H9 (cell line): Measurements from ENCODE around the gene MUTYH. TPM values are rescaled to one million over a fixed set of nuclear protein-coding genes. Genes with fewer than 3 reads are reported as not detected.

Source experiments
- DNase-seq: peaks from one replicate; pipeline ENCODE4 v3.0.0-alpha.2; 2017
- H2AFZ ChIP-seq: one replicate; pipeline ENCODE4 v1.6.1; 2013; ENCODE audit warnings: mild to moderate bottlenecking, low read length, control low read depth, moderate library complexity
- H2AK5ac ChIP-seq: 2 replicates; pipeline ENCODE4 v1.6.1; 2013; ENCODE audit warnings: low read length, control low read depth, mixed read lengths; ENCODE audit not compliant: insufficient read length
- H2BK120ac ChIP-seq: one replicate; pipeline ENCODE4 v1.6.1; 2013; ENCODE audit warnings: low read depth, mild to moderate bottlenecking, low read length, control low read depth, inconsistent platforms; ENCODE audit not compliant: poor library complexity, severe bottlenecking
- H2BK12ac ChIP-seq: 2 replicates; pipeline ENCODE4 v1.6.1; 2013; ENCODE audit warnings: low read length, control low read depth, mixed read lengths, low read depth; ENCODE audit not compliant: insufficient read length
- H2BK15ac ChIP-seq: 2 replicates; pipeline ENCODE4 v1.6.1; 2013; ENCODE audit warnings: low read depth, low read length, control low read depth
- H2BK20ac ChIP-seq: one replicate; pipeline ENCODE4 v1.6.1; 2013; ENCODE audit warnings: low read depth, mild to moderate bottlenecking, low read length, control low read depth, inconsistent platforms; ENCODE audit not compliant: poor library complexity, severe bottlenecking
- H2BK5ac ChIP-seq: 2 replicates; pipeline ENCODE4 v1.6.1; 2013; ENCODE audit warnings: low read length, control low read depth, mixed read lengths; ENCODE audit not compliant: insufficient read length
- H3K14ac ChIP-seq: 2 replicates; pipeline ENCODE4 v1.6.1; 2013; ENCODE audit warnings: low read length, control low read depth; ENCODE audit not compliant: insufficient read depth
- H3K18ac ChIP-seq: 2 replicates; pipeline ENCODE4 v1.6.1; 2013; ENCODE audit warnings: low read depth, mild to moderate bottlenecking, mixed read lengths, low read length, control low read depth; ENCODE audit not compliant: insufficient read length
- H3K23ac ChIP-seq: 2 replicates; pipeline ENCODE4 v1.6.1; 2013; ENCODE audit warnings: low read length, control low read depth, mixed read lengths, low read depth; ENCODE audit not compliant: insufficient read length
- H3K23me2 ChIP-seq: 2 replicates; pipeline ENCODE4 v1.6.1; 2013; ENCODE audit warnings: low read depth, mild to moderate bottlenecking, mixed read lengths, low read length, control low read depth; ENCODE audit not compliant: insufficient read length, poor library complexity, severe bottlenecking
- H3K27ac ChIP-seq: 2 replicates; pipeline ENCODE4 v1.5.1; 2013; ENCODE audit warnings: low read length, control low read depth, mixed read lengths, low read depth; ENCODE audit not compliant: insufficient read length
- H3K27me3 ChIP-seq: 2 replicates; pipeline ENCODE4 v1.6.1; 2013; ENCODE audit warnings: low read length, control low read depth, inconsistent platforms; ENCODE audit not compliant: insufficient read depth
- H3K4ac ChIP-seq: 2 replicates; pipeline ENCODE4 v1.6.1; 2013; ENCODE audit warnings: low read depth, mild to moderate bottlenecking, control low read depth, inconsistent platforms, low read length, moderate library complexity
- H3K4me1 ChIP-seq: 2 replicates; pipeline ENCODE4 v1.6.1; 2013; ENCODE audit warnings: low read length, control low read depth, inconsistent platforms; ENCODE audit not compliant: insufficient read depth
- H3K4me2 ChIP-seq: 2 replicates; pipeline ENCODE4 v1.6.1; 2013; ENCODE audit warnings: low read length, control low read depth, mixed read lengths; ENCODE audit not compliant: insufficient read length, insufficient read depth
- H3K56ac ChIP-seq: 2 replicates; pipeline ENCODE4 v1.6.1; 2013; ENCODE audit warnings: low read depth, mild to moderate bottlenecking, mixed read lengths, low read length, control low read depth; ENCODE audit not compliant: insufficient read length
- H3K79me1 ChIP-seq: 2 replicates; pipeline ENCODE4 v1.6.1; 2013; ENCODE audit warnings: low read depth, mild to moderate bottlenecking, moderate library complexity, low read length, control low read depth, inconsistent platforms; ENCODE audit not compliant: insufficient read depth, poor library complexity, severe bottlenecking
- H3K79me2 ChIP-seq: 2 replicates; pipeline ENCODE4 v1.6.1; 2013; ENCODE audit warnings: low read length, control low read depth, inconsistent platforms; ENCODE audit not compliant: insufficient read depth
- H3K9ac ChIP-seq: 2 replicates; pipeline ENCODE4 v1.6.1; 2013; ENCODE audit warnings: low read length, control low read depth, mixed read lengths; ENCODE audit not compliant: insufficient read length; ENCODE audit errors: extremely low read depth
- H3K9me3 ChIP-seq: one replicate; pipeline ENCODE4 v1.6.1; 2013; ENCODE audit warnings: low read depth, low read length, inconsistent platforms; ENCODE audit not compliant: control insufficient read depth
- H3T11ph ChIP-seq: one replicate; pipeline ENCODE4 v1.6.1; 2013; ENCODE audit warnings: mild to moderate bottlenecking, low read length, control low read depth, inconsistent platforms
- H4K20me1 ChIP-seq: one replicate; pipeline ENCODE4 v1.6.1; 2013; ENCODE audit not compliant: control insufficient read depth, insufficient read length, insufficient read depth
- H4K5ac ChIP-seq: 2 replicates; pipeline ENCODE4 v1.6.1; 2013; ENCODE audit warnings: low read depth, mild to moderate bottlenecking, mixed read lengths, low read length, control low read depth; ENCODE audit not compliant: insufficient read length
- H4K8ac ChIP-seq: replicated peaks from 2 replicates; pipeline ENCODE4 v1.6.1; 2013; ENCODE audit warnings: low read length, control low read depth, mixed read lengths, low read depth; ENCODE audit not compliant: insufficient read length
- H4K91ac ChIP-seq: 2 replicates; pipeline ENCODE4 v1.6.1; 2013; ENCODE audit warnings: low read depth, mild to moderate bottlenecking, moderate library complexity, mixed read lengths, low read length, control low read depth; ENCODE audit not compliant: insufficient read length
- H3K27ac Mint-ChIP-seq, 3 experiments: 2 replicates in 2 of 3; 3 replicates in 1 of 3; pipeline ENCODE4 v1.8.0; 2020 to 2021; ENCODE audit warnings: mixed read lengths in 3 of 3, mild to moderate bottlenecking in 1 of 3, moderate library complexity in 1 of 3
- H3K27me3 Mint-ChIP-seq: 2 replicates; pipeline ENCODE4 v1.8.0; 2021; ENCODE audit warnings: low read depth, mild to moderate bottlenecking, moderate library complexity, mixed read lengths
- H3K36me3 Mint-ChIP-seq, 3 experiments: 2 replicates in 2 of 3; 3 replicates in 1 of 3; pipeline ENCODE4 v1.8.0; 2020 to 2021; ENCODE audit warnings: low read depth in 3 of 3, mixed read lengths in 3 of 3; ENCODE audit not compliant: insufficient read depth in 1 of 3
- H3K4me1 Mint-ChIP-seq, 2 experiments: 2 replicates each; pipeline ENCODE4 v1.8.0; 2020; ENCODE audit warnings: mixed read lengths in 2 of 2
- H3K4me3 Mint-ChIP-seq, 2 experiments: 2 replicates in 1 of 2; 3 replicates in 1 of 2; pipeline ENCODE4 v1.8.0; 2020 to 2021; ENCODE audit warnings: mild to moderate bottlenecking in 2 of 2, mixed read lengths in 2 of 2, moderate library complexity in 1 of 2
- H3K9me3 Mint-ChIP-seq, 2 experiments: 2 replicates in 1 of 2; 3 replicates in 1 of 2; pipeline ENCODE4 v1.8.0; 2020; ENCODE audit warnings: mild to moderate bottlenecking in 2 of 2, mixed read lengths in 2 of 2, moderate library complexity in 1 of 2
- WGBS: extraction: QIAGEN DNeasy Blood & Tissue Kit; methylation state at CpG from one replicate; pipeline ENCODE4 v1.1.7; 2013; ENCODE audit warnings: missing lambda C conversion rate, low lambda C conversion rate, mixed read lengths; ENCODE audit not compliant: insufficient read length; ENCODE audit errors: extremely low coverage; 5-methylcytosine and 5-hydroxymethylcytosine counted together
- total RNA-seq: library from RNA; stranded (reverse); gene quantifications from 2 replicates; pipeline ENCODE4 v1.2.1, GENCODE V29; 2021
- TF ChIP-seq, protein P1 (sequence below): fragments of 200-600 bp; sonication (generic); conservative IDR thresholded peaks from 3 replicates; pipeline ENCODE4 v1.8.0; 2021; ENCODE audit warnings: antibody characterized with exemption, mild to moderate bottlenecking

MUTYH gene
- total RNA-seq, 1 experiment from 2014 or later = 52.6 TPM

DNA sequence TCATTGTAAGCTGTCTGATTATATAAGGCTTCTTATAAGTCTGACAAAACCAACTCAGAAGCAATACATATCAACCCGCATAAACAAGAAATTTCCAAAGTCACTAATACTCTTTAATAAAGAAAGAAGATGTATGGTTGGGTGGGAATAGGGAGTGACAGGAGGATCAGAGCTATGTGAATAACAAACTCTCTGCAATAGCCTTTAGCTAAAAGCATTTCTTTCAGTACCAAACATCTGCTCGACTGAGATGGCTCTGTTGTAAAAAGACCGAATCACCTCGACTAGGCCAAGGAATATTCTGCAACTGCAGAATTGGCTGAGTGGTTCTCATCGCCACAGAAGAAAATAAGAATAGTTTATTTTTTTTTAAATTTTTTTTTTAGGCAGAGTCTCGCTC lies 39.3 kb upstream of the MUTYH start:
- H2BK5ac ChIP-seq = no peak overlapping the region
- no peak overlapping the region for H4K8ac ChIP-seq
- no peak overlapping the region for H4K91ac ChIP-seq
- H3K27ac ChIP-seq = no peak overlapping the region
- H3K56ac ChIP-seq = no peak overlapping the region
- no peak overlapping the region for H3K14ac ChIP-seq
- no peak overlapping the region for H3K23ac ChIP-seq
- H2BK12ac ChIP-seq = no peak overlapping the region
- Mint-ChIP-seq H3K27ac (no peak overlapping the region; a peak in 1 of 7 replicates), H3K4me1 (no peaks in the 10 kb centered on the region), H3K9me3 (no peaks in the 10 kb centered on the region), H3K36me3 (no peaks in the 10 kb centered on the region), H3K4me3 (no peak overlapping the region), H3K27me3 (no peaks in the 10 kb centered on the region)
- DNase-seq = no peak
- WGBS = no CpG with 5 or more reads among the region's 6 CpGs
- H2BK15ac ChIP-seq = no peak overlapping the region
- TF ChIP-seq, protein P1, sequence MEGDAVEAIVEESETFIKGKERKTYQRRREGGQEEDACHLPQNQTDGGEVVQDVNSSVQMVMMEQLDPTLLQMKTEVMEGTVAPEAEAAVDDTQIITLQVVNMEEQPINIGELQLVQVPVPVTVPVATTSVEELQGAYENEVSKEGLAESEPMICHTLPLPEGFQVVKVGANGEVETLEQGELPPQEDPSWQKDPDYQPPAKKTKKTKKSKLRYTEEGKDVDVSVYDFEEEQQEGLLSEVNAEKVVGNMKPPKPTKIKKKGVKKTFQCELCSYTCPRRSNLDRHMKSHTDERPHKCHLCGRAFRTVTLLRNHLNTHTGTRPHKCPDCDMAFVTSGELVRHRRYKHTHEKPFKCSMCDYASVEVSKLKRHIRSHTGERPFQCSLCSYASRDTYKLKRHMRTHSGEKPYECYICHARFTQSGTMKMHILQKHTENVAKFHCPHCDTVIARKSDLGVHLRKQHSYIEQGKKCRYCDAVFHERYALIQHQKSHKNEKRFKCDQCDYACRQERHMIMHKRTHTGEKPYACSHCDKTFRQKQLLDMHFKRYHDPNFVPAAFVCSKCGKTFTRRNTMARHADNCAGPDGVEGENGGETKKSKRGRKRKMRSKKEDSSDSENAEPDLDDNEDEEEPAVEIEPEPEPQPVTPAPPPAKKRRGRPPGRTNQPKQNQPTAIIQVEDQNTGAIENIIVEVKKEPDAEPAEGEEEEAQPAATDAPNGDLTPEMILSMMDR = no peak
- H3K9ac ChIP-seq = no peak overlapping the region
- H3K27me3 ChIP-seq = no peaks in the 10 kb centered on the region
- H3K23me2 ChIP-seq = no peaks in the 10 kb centered on the region
- no peak overlapping the region for H2AFZ ChIP-seq
- H3K18ac ChIP-seq = no peak overlapping the region
- H3K4ac ChIP-seq = no peak overlapping the region
- no peaks in the 10 kb centered on the region for H3K9me3 ChIP-seq
- H3K79me2 ChIP-seq = no peaks in the 10 kb centered on the region
- no peak overlapping the region for H3K4me2 ChIP-seq
- H2BK120ac ChIP-seq = no peak overlapping the region
- H4K5ac ChIP-seq = no peak overlapping the region
- no peak overlapping the region for H3T11ph ChIP-seq
- no peaks in the 10 kb centered on the region for H3K79me1 ChIP-seq
- no peak overlapping the region for H2AK5ac ChIP-seq
- H2BK20ac ChIP-seq = no peak overlapping the region
- no peaks in the 10 kb centered on the region for H3K4me1 ChIP-seq
- no peaks in the 10 kb centered on the region for H4K20me1 ChIP-seq
